H1 (cell line): Measurements from ENCODE around the gene VASH1. TPM values are rescaled to one million over a fixed set of nuclear protein-coding genes. Genes with fewer than 3 reads are reported as not detected.
A peak's percentile ranks its signal among the peaks of the same experiment; 100 is the strongest.

Experiments
- CTCF ChIA-PET: fragments of 300-600 bp; sonication (Branson Sonifier 250); formaldehyde crosslinking; loops from one replicate; lab custom pipeline; 2021; ENCODE audit not compliant: partially characterized antibody; lab: Charles Lee
- POLR2A ChIA-PET: fragments of 300-600 bp; sonication (Branson Sonifier 250); formaldehyde crosslinking; loops from one replicate; lab custom pipeline; 2021; ENCODE audit warnings: inconsistent platforms; ENCODE audit not compliant: partially characterized antibody; lab: Charles Lee
- DNase-seq, 2 experiments: peaks; one replicate each; pipeline versions ENCODE4 v3.0.0 to v3.0.0-alpha.2; 2010 to 2022; ENCODE audit warnings: low spot score in 2 of 2, low read depth in 1 of 2, mixed read lengths in 1 of 2
- FAIRE-seq: peaks from 2 replicates; lab custom pipeline; 2011; peaks lifted over from hg19 to GRCh38; lab: Jason Lieb, UNC
- H2AFZ ChIP-seq: 2 replicates; pipeline ENCODE4 v1.8.1; 2012; ENCODE audit warnings: low read length, inconsistent platforms
- H2AK5ac ChIP-seq: 2 replicates; pipeline ENCODE4 v1.6.1; 2013; ENCODE audit warnings: low read depth, low read length
- H2BK120ac ChIP-seq: replicated peaks from 2 replicates; pipeline ENCODE3; 2013; ENCODE audit warnings: low read depth, low read length, inconsistent platforms
- H2BK12ac ChIP-seq: 2 replicates; pipeline ENCODE4 v1.6.1; 2013; ENCODE audit warnings: low read depth, low read length
- H2BK15ac ChIP-seq: 2 replicates; pipeline ENCODE4 v1.6.1; 2013; ENCODE audit warnings: low read length
- H2BK20ac ChIP-seq: 2 replicates; pipeline ENCODE4 v1.6.1; 2013; ENCODE audit warnings: low read length
- H2BK5ac ChIP-seq: 2 replicates; pipeline ENCODE4 v1.6.1; 2013; ENCODE audit warnings: low read depth, low read length
- H3K14ac ChIP-seq: 2 replicates; pipeline ENCODE4 v1.6.1; 2013; ENCODE audit warnings: inconsistent platforms; ENCODE audit not compliant: insufficient read length
- H3K18ac ChIP-seq: 2 replicates; pipeline ENCODE4 v1.6.1; 2013; ENCODE audit warnings: low read length; ENCODE audit errors: extremely low read depth
- H3K23ac ChIP-seq: 2 replicates; pipeline ENCODE4 v1.6.1; 2013; ENCODE audit warnings: inconsistent platforms; ENCODE audit not compliant: insufficient read length
- H3K23me2 ChIP-seq: 2 replicates; pipeline ENCODE4 v1.6.1; 2013; ENCODE audit warnings: low read depth, low read length
- H3K27ac ChIP-seq: 2 replicates; pipeline ENCODE4 v1.6.1; 2011; ENCODE audit warnings: low read depth, low read length, inconsistent platforms
- H3K27me3 ChIP-seq, 4 experiments: replicated peaks in 1 of 4; 1 replicate in 1 of 4; 2 replicates in 3 of 4; pipeline versions ENCODE4 v1.6.1 to v1.8.1; 2011 to 2013; ENCODE audit warnings: low read length in 3 of 4, mild to moderate bottlenecking in 3 of 4, inconsistent platforms in 2 of 4, mixed read lengths in 2 of 4, moderate library complexity in 1 of 4; ENCODE audit not compliant: control insufficient read depth in 3 of 4, insufficient read depth in 3 of 4; ENCODE audit errors: extremely low read depth in 1 of 4
- H3K36me3 ChIP-seq, 4 experiments: 2 replicates each; pipeline versions ENCODE4 v1.6.1 to v1.8.1; 2011 to 2013; ENCODE audit warnings: mild to moderate bottlenecking in 4 of 4, low read length in 3 of 4, moderate library complexity in 2 of 4, control low read depth in 1 of 4, inconsistent platforms in 1 of 4; ENCODE audit not compliant: insufficient read depth in 4 of 4, control insufficient read depth in 2 of 4
- H3K4ac ChIP-seq: replicated peaks from 2 replicates; pipeline ENCODE3; 2013; ENCODE audit warnings: low read length, low read depth, mixed read lengths, inconsistent platforms; ENCODE audit not compliant: insufficient read length
- H3K4me1 ChIP-seq, 4 experiments: replicated peaks in 1 of 4; 1 replicate in 1 of 4; 2 replicates in 3 of 4; pipeline versions ENCODE4 v1.6.1 to v1.8.1; 2011 to 2013; ENCODE audit warnings: low read length in 3 of 4, inconsistent platforms in 2 of 4, mixed read lengths in 1 of 4; ENCODE audit not compliant: insufficient read depth in 4 of 4, control insufficient read depth in 3 of 4
- H3K4me2 ChIP-seq, 2 experiments: 2 replicates each; pipeline versions ENCODE4 v1.6.1 to v1.8.1; 2011 to 2013; ENCODE audit warnings: low read depth in 2 of 2, low read length in 2 of 2, control low read depth in 1 of 2, inconsistent platforms in 1 of 2, mild to moderate bottlenecking in 1 of 2; ENCODE audit not compliant: insufficient read depth in 1 of 2
- H3K4me3 ChIP-seq, 4 experiments: fragments of 200-600, 300-600 bp in 1 of 4; sonication (generic), shearing (Covaris generic), sonication (Bioruptor Twin) in 1 of 4; 2 replicates each; pipeline versions ENCODE4 v1.5.1 to v1.8.1; 2011 to 2016; ENCODE audit warnings: low read length in 4 of 4, low read depth in 3 of 4, control low read depth in 2 of 4, inconsistent platforms in 2 of 4, mild to moderate bottlenecking in 2 of 4, mixed read lengths in 1 of 4, moderate library complexity in 1 of 4; ENCODE audit not compliant: insufficient read depth in 2 of 4; ENCODE audit errors: extremely low read depth in 1 of 4
- H3K56ac ChIP-seq: replicated peaks from 2 replicates; pipeline ENCODE3; 2013; ENCODE audit warnings: low read depth, mild to moderate bottlenecking, mixed read lengths, low read length, inconsistent platforms; ENCODE audit not compliant: insufficient read length
- H3K79me1 ChIP-seq: 2 replicates; pipeline ENCODE4 v1.6.1; 2013; ENCODE audit warnings: low read depth, low read length, control low read depth
- H3K79me2 ChIP-seq, 2 experiments: 2 replicates each; pipeline versions ENCODE4 v1.6.1 to v1.8.1; 2012 to 2013; ENCODE audit warnings: low read length in 2 of 2, mild to moderate bottlenecking in 2 of 2, inconsistent platforms in 1 of 2; ENCODE audit not compliant: insufficient read depth in 2 of 2, control insufficient read depth in 1 of 2
- H3K9ac ChIP-seq, 4 experiments: replicated peaks in 1 of 4; 1 replicate in 1 of 4; 2 replicates in 3 of 4; pipeline versions ENCODE4 v1.6.1 to v1.8.1; 2011 to 2013; ENCODE audit warnings: low read depth in 3 of 4, low read length in 3 of 4, control low read depth in 2 of 4, mild to moderate bottlenecking in 2 of 4, moderate library complexity in 2 of 4, inconsistent platforms in 1 of 4; ENCODE audit errors: extremely low read depth in 1 of 4
- H3K9me3 ChIP-seq, 2 experiments: 2 replicates each; pipeline versions ENCODE4 v1.6.1 to v1.8.1; 2012 to 2013; ENCODE audit warnings: mild to moderate bottlenecking in 2 of 2, moderate library complexity in 2 of 2, control low read depth in 1 of 2, inconsistent platforms in 1 of 2, low read depth in 1 of 2, low read length in 1 of 2, mixed read lengths in 1 of 2; ENCODE audit not compliant: insufficient read depth in 2 of 2
- H4K20me1 ChIP-seq, 2 experiments: replicated peaks in 1 of 2; 2 replicates each; pipeline versions ENCODE3 to v1.8.1; 2011 to 2013; ENCODE audit warnings: inconsistent platforms in 2 of 2, low read length in 2 of 2, mild to moderate bottlenecking in 1 of 2; ENCODE audit not compliant: insufficient read depth in 2 of 2, control insufficient read depth in 1 of 2
- H4K5ac ChIP-seq: 2 replicates; pipeline ENCODE4 v1.6.1; 2013; ENCODE audit warnings: low read length, low read depth, mixed read lengths, inconsistent platforms; ENCODE audit not compliant: insufficient read length
- H4K8ac ChIP-seq: 2 replicates; pipeline ENCODE4 v1.8.0; 2013; ENCODE audit warnings: mild to moderate bottlenecking, moderate library complexity, low read length, inconsistent platforms; ENCODE audit not compliant: insufficient read depth; ENCODE audit errors: extremely low read depth
- H4K91ac ChIP-seq: replicated peaks from 2 replicates; pipeline ENCODE3; 2013; ENCODE audit warnings: low read length, mixed read lengths, inconsistent platforms; ENCODE audit not compliant: insufficient read length
- CREB1 ChIP-seq: IDR thresholded peaks from 2 replicates; pipeline ENCODE4 v1.6.1; 2012; ENCODE audit warnings: inconsistent platforms
- CTBP2 ChIP-seq: IDR thresholded peaks from 2 replicates; pipeline ENCODE4 v1.7.0; 2011; ENCODE audit warnings: borderline replicate concordance, mild to moderate bottlenecking, moderate library complexity, mixed read lengths, low read length; ENCODE audit not compliant: insufficient read depth, insufficient read length
- EZH2 ChIP-seq: fragments of 200-600 bp; sonication (generic); IDR thresholded peaks from 2 replicates; pipeline ENCODE4 v1.7.1; 2012; ENCODE audit warnings: low read depth, mild to moderate bottlenecking, moderate library complexity, low read length, inconsistent platforms; ENCODE audit not compliant: severe bottlenecking
- GTF2F1 ChIP-seq: IDR thresholded peaks from 2 replicates; pipeline ENCODE4 v1.6.1; 2012; ENCODE audit warnings: low read depth, low read length, improper control_type of control experiment, borderline replicate concordance
- JUN ChIP-seq: IDR thresholded peaks from 2 replicates; pipeline ENCODE4 v1.6.1; 2011; ENCODE audit warnings: low read depth, mild to moderate bottlenecking, improper control_type of control experiment, low read length
- NRF1 ChIP-seq: IDR thresholded peaks from 2 replicates; pipeline ENCODE4 v1.6.1; 2011; ENCODE audit warnings: mild to moderate bottlenecking, low read depth, low read length, improper control_type of control experiment
- PHF8 ChIP-seq: fragments of 200-600 bp; sonication (generic); conservative IDR thresholded peaks from 2 replicates; pipeline ENCODE4 v1.7.1; 2012; ENCODE audit warnings: low read depth, mild to moderate bottlenecking, inconsistent platforms, low read length, moderate library complexity
- POLR2AphosphoS5 ChIP-seq: IDR thresholded peaks from 2 replicates; pipeline ENCODE4 v1.6.1; 2011; ENCODE audit warnings: low read depth, low read length
- TBP ChIP-seq: IDR thresholded peaks from 2 replicates; pipeline ENCODE4 v1.6.1; 2011; ENCODE audit warnings: low read depth, low read length, improper control_type of control experiment
- WGBS, 2 experiments: shearing (Covaris generic) in 1 of 2; methylation state at CpG; one replicate each; pipeline versions ENCODE4 v1.1.6 to v1.1.7; 2013 to 2015; ENCODE audit warnings: low lambda C conversion rate in 2 of 2, mixed read lengths in 2 of 2, inconsistent platforms in 1 of 2, low coverage in 1 of 2, missing lambda C conversion rate in 1 of 2; ENCODE audit not compliant: insufficient replicate concordance in 2 of 2, insufficient coverage in 1 of 2, insufficient read length in 1 of 2; ENCODE audit errors: extremely low coverage in 1 of 2, missing lambda C conversion rate in 1 of 2; 5-methylcytosine and 5-hydroxymethylcytosine counted together
- polyA plus RNA-seq, 7 experiments: library from polyadenylated mRNA; depleted of rRNA in 3 of 7; stranded (reverse) in 5 of 7; unstranded in 2 of 7; fragments of >200 nt in 5 of 7; fragments of 200-250 nt in 2 of 7; gene quantifications; 1 replicate in 5 of 7; 2 replicates in 1 of 7; 4 replicates in 1 of 7; pipeline versions ENCODE4 v1.2.1 to v1.2.3, GENCODE V29; 2011 to 2013; ENCODE audit warnings: missing spikeins in 2 of 7, mixed read lengths in 2 of 7
- total RNA-seq: library from RNA; stranded (reverse); fragmentation: NEBNext Ultra II Directional; extraction: Animal tissue kit (Norgen Biotek cat#: 25700); gene quantifications from 2 replicates; pipeline ENCODE4 v1.2.1, GENCODE V29; 2021
- TF ChIP-seq, protein P1 (sequence below): IDR thresholded peaks from 2 replicates; pipeline ENCODE4 v1.6.1; 2012; ENCODE audit warnings: inconsistent platforms
- TF ChIP-seq, protein P2 (sequence below): IDR thresholded peaks from 2 replicates; pipeline ENCODE4 v1.6.1; 2011; ENCODE audit warnings: low read length, improper control_type of control experiment

Gene VASH1
- total and polyA plus RNA-seq, 2 of the 8 experiments (the other 6 are each of a cell fraction or from before 2014, with no cell fraction given) = 3.1 to 6.4 TPM

DNA sequence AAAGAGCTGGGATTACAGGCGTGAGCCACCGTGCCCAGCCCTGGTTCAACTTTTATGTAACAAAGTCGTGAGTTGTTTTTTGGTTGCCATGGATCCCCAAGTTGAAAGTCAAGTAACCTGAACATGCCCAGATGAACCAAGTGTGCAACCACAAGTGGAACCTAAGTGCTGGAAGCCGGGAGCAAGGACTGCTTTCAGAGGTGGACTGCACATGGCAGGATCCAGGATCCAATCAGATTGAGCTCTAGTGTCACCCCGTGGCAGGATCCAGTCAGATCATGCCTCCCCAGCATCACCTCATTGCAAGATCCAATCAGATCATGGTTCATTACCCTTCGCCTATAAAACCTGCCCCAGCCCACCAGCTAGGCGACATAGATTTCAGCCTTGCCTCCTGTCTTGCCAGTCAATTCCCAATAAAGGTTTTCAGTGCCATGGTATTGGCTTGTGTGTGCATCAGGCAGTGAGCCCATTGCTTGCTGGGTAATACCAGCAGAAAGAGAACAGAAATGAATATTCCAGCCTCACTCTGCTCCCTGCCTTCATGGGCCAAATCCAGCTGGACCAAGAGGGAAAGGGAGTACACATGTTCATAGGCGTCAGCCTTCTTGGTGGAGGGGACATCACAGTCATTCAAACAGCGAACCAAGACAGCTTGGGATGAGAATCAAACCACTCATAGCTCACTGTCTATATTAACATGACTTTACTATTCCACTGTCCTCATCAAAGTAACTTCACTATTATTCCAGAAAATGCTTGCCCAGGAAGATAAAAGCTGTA lies 43.6 kb upstream of the VASH1 start:
- H3K18ac ChIP-seq = no peak overlapping the region
- H3K79me1 ChIP-seq = no peaks in the 10 kb centered on the region
- H4K20me1 ChIP-seq = no peaks in the 10 kb centered on the region
- WGBS, 2 experiments = 89% methylated on average over 9 of the region's 9 CpGs; no CpG with 5 or more reads in 1 of the 2 experiments
- H2BK20ac ChIP-seq = no peak overlapping the region
- no peaks in the 10 kb centered on the region for H3K36me3 ChIP-seq
- no peak overlapping the region for H3K4me2 ChIP-seq
- H3K4ac ChIP-seq = no peak overlapping the region
- CTCF ChIA-PET = interaction anchor here (0.5 to 3.9 kb wide), 7 partner anchors 8 to 719 kb away, joined by 3 to 46 read pairs (median 3); no protein-coding TSS in a partner anchor
- no peak overlapping the region for H3K27ac ChIP-seq
- H2BK12ac ChIP-seq = no peak overlapping the region; the same call in 1 of the 2 replicates
- H3K23me2 ChIP-seq = no peaks in the 10 kb centered on the region
- POLR2A ChIA-PET = interaction anchor here (0.6 kb wide), 1 partner anchor 37 kb away, joined by 3 read pairs; no protein-coding TSS in a partner anchor
- no peak for FAIRE-seq
- 0 out of 2 replicates have a peak overlapping the region, but pooled peaks have one; percentile 8 for H2AK5ac ChIP-seq
- H3K4me1 ChIP-seq = peaks cover 0 to 3% (median under 1%) of the 10 kb centered on the region in 4 experiments; a peak in 1 of 7 replicates
- H4K91ac ChIP-seq = no peak overlapping the region
- H3K9me3 ChIP-seq = no peaks in the 10 kb centered on the region
- no peaks in the 10 kb centered on the region for H3K27me3 ChIP-seq
- no peak overlapping the region for H3K23ac ChIP-seq
- no peak overlapping the region for H3K4me3 ChIP-seq
- H4K8ac ChIP-seq = no peak overlapping the region
- no peak overlapping the region for H3K14ac ChIP-seq
- H2BK5ac ChIP-seq = no peak overlapping the region
- H3K56ac ChIP-seq = no peak overlapping the region
- H3K9ac ChIP-seq = no peak overlapping the region
- H2BK15ac ChIP-seq = no peak overlapping the region
- no peak overlapping the region for H2BK120ac ChIP-seq
- H3K79me2 ChIP-seq = no peaks in the 10 kb centered on the region
- no peak overlapping the region for H4K5ac ChIP-seq
- no peak overlapping the region for H2AFZ ChIP-seq
- DNase-seq = no peak
- TF ChIP-seq POLR2AphosphoS5 (no peak), JUN (no peak), GTF2F1 (no peak), TBP (no peak), PHF8 (no peak), CREB1 (no peak), EZH2 (no peak), CTBP2 (no peak), NRF1 (no peak)
- TF ChIP-seq, protein P1, sequence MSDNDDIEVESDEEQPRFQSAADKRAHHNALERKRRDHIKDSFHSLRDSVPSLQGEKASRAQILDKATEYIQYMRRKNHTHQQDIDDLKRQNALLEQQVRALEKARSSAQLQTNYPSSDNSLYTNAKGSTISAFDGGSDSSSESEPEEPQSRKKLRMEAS = no peak
- TF ChIP-seq, protein P2, sequence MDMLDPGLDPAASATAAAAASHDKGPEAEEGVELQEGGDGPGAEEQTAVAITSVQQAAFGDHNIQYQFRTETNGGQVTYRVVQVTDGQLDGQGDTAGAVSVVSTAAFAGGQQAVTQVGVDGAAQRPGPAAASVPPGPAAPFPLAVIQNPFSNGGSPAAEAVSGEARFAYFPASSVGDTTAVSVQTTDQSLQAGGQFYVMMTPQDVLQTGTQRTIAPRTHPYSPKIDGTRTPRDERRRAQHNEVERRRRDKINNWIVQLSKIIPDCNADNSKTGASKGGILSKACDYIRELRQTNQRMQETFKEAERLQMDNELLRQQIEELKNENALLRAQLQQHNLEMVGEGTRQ = no peak
